ENCODE measurements around the gene COX7B2.

The COX7B2 gene

GRCh38 chr4:46930891-46931290 is 21.8 kb upstream of the COX7B2 start:
- ATAC-seq, result no peak
- TF ChIP-seq ARNTL (CRISPR knock-in tag; IDR thresholded peaks at IDR 0.05; ENCODE audit: borderline replicate concordance, low read depth) (no peak), ZFP30 (CRISPR knock-in tag; IDR thresholded peaks at IDR 0.05) (no peak), GLIS3 (CRISPR knock-in tag; IDR thresholded peaks at IDR 0.05) (no peak), CSRNP3 (CRISPR knock-in tag; IDR thresholded peaks at IDR 0.05) (no peak), ESRRG (CRISPR knock-in tag; IDR thresholded peaks at IDR 0.05) (no peak)

DNA sequence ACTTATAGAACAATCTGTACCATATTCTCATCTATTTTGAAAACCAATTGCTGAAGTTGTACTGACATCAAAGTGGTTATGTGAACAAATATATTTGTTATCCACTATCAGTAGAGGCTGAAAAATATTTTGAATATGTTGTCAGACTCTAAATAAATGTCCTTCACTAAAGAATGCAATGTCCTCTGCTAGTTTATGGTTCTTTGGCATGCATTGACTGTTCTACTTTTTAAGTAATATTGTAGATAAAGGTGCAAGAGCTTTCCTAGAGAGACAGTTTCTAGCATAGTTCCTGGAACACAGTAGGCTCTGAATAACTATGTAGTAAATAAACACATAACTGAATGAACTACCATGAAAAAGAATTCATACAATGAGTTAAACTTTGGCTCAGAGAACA is 18.2 kb upstream of the COX7B2 start:
- ATAC-seq, result no peak
- TF ChIP-seq OSR1 (CRISPR knock-in tag; IDR thresholded peaks at IDR 0.05) (no peak), BACH2 (CRISPR knock-in tag; IDR thresholded peaks at IDR 0.05; ENCODE audit: borderline replicate concordance) (no peak), ESRRG (CRISPR knock-in tag; IDR thresholded peaks at IDR 0.05) (no peak), ZFP3 (CRISPR knock-in tag; IDR thresholded peaks at IDR 0.05) (no peak), ARNTL (CRISPR knock-in tag; IDR thresholded peaks at IDR 0.05; ENCODE audit: borderline replicate concordance, low read depth) (no peak), ZNF565 (CRISPR knock-in tag; conservative IDR thresholded peaks at IDR 0.05; ENCODE audit: low read depth) (no peak), ZFP30 (CRISPR knock-in tag; IDR thresholded peaks at IDR 0.05) (no peak), PPARA (CRISPR knock-in tag; IDR thresholded peaks at IDR 0.05; ENCODE audit: borderline replicate concordance) (no peak), GLIS3 (CRISPR knock-in tag; IDR thresholded peaks at IDR 0.05) (no peak), CSDC2 (CRISPR knock-in tag; IDR thresholded peaks at IDR 0.05) (no peak), ISL1 (CRISPR knock-in tag; IDR thresholded peaks at IDR 0.05) (no peak), TCF4 (CRISPR knock-in tag; IDR thresholded peaks at IDR 0.05; ENCODE audit: borderline replicate concordance) (no peak), CSRNP3 (CRISPR knock-in tag; IDR thresholded peaks at IDR 0.05) (no peak), TOX (CRISPR knock-in tag; IDR thresholded peaks at IDR 0.05; ENCODE audit: borderline replicate concordance) (no peak), SNAI2 (CRISPR knock-in tag; IDR thresholded peaks at IDR 0.05) (no peak)
- TF ChIP-seq, protein P1, sequence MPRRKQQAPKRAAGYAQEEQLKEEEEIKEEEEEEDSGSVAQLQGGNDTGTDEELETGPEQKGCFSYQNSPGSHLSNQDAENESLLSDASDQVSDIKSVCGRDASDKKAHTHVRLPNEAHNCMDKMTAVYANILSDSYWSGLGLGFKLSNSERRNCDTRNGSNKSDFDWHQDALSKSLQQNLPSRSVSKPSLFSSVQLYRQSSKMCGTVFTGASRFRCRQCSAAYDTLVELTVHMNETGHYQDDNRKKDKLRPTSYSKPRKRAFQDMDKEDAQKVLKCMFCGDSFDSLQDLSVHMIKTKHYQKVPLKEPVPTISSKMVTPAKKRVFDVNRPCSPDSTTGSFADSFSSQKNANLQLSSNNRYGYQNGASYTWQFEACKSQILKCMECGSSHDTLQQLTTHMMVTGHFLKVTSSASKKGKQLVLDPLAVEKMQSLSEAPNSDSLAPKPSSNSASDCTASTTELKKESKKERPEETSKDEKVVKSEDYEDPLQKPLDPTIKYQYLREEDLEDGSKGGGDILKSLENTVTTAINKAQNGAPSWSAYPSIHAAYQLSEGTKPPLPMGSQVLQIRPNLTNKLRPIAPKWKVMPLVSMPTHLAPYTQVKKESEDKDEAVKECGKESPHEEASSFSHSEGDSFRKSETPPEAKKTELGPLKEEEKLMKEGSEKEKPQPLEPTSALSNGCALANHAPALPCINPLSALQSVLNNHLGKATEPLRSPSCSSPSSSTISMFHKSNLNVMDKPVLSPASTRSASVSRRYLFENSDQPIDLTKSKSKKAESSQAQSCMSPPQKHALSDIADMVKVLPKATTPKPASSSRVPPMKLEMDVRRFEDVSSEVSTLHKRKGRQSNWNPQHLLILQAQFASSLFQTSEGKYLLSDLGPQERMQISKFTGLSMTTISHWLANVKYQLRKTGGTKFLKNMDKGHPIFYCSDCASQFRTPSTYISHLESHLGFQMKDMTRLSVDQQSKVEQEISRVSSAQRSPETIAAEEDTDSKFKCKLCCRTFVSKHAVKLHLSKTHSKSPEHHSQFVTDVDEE (CRISPR knock-in tag; IDR thresholded peaks at IDR 0.05), result no peak
- TF ChIP-seq, protein P2, sequence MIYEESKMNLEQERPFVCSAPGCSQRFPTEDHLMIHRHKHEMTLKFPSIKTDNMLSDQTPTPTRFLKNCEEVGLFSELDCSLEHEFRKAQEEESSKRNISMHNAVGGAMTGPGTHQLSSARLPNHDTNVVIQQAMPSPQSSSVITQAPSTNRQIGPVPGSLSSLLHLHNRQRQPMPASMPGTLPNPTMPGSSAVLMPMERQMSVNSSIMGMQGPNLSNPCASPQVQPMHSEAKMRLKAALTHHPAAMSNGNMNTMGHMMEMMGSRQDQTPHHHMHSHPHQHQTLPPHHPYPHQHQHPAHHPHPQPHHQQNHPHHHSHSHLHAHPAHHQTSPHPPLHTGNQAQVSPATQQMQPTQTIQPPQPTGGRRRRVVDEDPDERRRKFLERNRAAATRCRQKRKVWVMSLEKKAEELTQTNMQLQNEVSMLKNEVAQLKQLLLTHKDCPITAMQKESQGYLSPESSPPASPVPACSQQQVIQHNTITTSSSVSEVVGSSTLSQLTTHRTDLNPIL (CRISPR knock-in tag; IDR thresholded peaks at IDR 0.05; ENCODE audit: low read depth), result no peak

DNA sequence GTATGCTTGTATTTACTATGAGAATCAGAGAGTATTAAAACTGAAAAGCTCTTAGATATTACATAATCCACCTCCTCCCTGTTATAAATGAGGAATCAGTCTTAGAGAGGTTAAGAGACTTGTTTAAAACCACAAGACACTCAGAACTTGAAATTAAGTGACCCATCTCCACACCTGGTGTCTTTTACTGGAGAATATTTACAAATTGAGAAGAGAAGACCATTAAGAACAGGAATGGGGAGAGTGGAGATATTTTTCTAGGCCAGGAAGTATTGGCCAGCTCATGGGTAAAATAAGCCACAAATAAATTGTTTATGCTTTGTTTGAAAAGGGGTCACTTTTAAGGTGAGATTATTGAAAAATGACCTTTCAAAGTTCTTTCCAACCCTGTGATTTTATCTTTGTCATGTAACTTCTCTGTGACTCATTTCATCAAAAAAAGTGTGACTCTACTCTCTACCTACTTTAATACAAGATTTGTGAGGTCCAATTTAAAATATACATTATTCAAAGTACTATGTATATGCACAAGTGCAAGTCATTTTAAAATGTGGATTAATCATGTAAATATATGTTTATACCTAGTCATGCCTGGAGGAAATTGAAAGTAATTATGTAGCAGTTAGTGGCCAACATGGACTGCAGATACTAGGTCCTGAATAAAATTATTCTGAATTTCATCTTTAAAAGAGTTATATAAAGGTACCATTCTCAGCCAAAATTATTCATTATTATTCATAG is 15.9 kb upstream of the COX7B2 start:
- ATAC-seq, result no peak
- TF ChIP-seq ZNF565 (CRISPR knock-in tag; conservative IDR thresholded peaks at IDR 0.05; ENCODE audit: low read depth), result no peak
- TF ChIP-seq, protein P3, sequence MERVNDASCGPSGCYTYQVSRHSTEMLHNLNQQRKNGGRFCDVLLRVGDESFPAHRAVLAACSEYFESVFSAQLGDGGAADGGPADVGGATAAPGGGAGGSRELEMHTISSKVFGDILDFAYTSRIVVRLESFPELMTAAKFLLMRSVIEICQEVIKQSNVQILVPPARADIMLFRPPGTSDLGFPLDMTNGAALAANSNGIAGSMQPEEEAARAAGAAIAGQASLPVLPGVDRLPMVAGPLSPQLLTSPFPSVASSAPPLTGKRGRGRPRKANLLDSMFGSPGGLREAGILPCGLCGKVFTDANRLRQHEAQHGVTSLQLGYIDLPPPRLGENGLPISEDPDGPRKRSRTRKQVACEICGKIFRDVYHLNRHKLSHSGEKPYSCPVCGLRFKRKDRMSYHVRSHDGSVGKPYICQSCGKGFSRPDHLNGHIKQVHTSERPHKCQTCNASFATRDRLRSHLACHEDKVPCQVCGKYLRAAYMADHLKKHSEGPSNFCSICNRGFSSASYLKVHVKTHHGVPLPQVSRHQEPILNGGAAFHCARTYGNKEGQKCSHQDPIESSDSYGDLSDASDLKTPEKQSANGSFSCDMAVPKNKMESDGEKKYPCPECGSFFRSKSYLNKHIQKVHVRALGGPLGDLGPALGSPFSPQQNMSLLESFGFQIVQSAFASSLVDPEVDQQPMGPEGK (CRISPR knock-in tag; IDR thresholded peaks at IDR 0.05; ENCODE audit: borderline replicate concordance), result no peak
- no peak for TF ChIP-seq OSR1 (CRISPR knock-in tag; IDR thresholded peaks at IDR 0.05)
- TF ChIP-seq, protein P4, sequence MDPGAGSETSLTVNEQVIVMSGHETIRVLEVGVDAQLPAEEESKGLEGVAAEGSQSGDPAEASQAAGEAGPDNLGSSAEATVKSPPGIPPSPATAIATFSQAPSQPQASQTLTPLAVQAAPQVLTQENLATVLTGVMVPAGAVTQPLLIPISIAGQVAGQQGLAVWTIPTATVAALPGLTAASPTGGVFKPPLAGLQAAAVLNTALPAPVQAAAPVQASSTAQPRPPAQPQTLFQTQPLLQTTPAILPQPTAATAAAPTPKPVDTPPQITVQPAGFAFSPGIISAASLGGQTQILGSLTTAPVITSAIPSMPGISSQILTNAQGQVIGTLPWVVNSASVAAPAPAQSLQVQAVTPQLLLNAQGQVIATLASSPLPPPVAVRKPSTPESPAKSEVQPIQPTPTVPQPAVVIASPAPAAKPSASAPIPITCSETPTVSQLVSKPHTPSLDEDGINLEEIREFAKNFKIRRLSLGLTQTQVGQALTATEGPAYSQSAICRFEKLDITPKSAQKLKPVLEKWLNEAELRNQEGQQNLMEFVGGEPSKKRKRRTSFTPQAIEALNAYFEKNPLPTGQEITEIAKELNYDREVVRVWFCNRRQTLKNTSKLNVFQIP (CRISPR knock-in tag; IDR thresholded peaks at IDR 0.05; ENCODE audit: borderline replicate concordance, low read depth), result no peak
- TF ChIP-seq ZFP3 (CRISPR knock-in tag; IDR thresholded peaks at IDR 0.05), result no peak
- TF ChIP-seq SNAI2 (CRISPR knock-in tag; IDR thresholded peaks at IDR 0.05), result no peak
- TF ChIP-seq ZNF8 (CRISPR knock-in tag; IDR thresholded peaks at IDR 0.05), result no peak
- TF ChIP-seq ZNF70 (CRISPR knock-in tag; IDR thresholded peaks at IDR 0.05), result no peak
- no peak for TF ChIP-seq BACH2 (CRISPR knock-in tag; IDR thresholded peaks at IDR 0.05; ENCODE audit: borderline replicate concordance)
- no peak for TF ChIP-seq PPARA (CRISPR knock-in tag; IDR thresholded peaks at IDR 0.05; ENCODE audit: borderline replicate concordance)
- no peak for TF ChIP-seq GLIS3 (CRISPR knock-in tag; IDR thresholded peaks at IDR 0.05)
- TF ChIP-seq ZFP30 (CRISPR knock-in tag; IDR thresholded peaks at IDR 0.05), result no peak
- no peak for TF ChIP-seq ESRRG (CRISPR knock-in tag; IDR thresholded peaks at IDR 0.05)
- no peak for TF ChIP-seq ARNTL (CRISPR knock-in tag; IDR thresholded peaks at IDR 0.05; ENCODE audit: borderline replicate concordance, low read depth)

Measured in SK-N-SH treated with all-trans-retinoic acid at 6 μM for 48 hours (cell line).